Adipocyte (in vitro differentiated cells): ENCODE data around the gene KIF17.

Source experiments
- DNase-seq: peaks from one replicate; pipeline ENCODE4 v3.0.0-alpha.2; 2015; ENCODE audit warnings: low read depth
- H3K27me3 ChIP-seq: replicated peaks from 2 replicates; pipeline ENCODE4 v1.7.0; 2013; ENCODE audit warnings: mild to moderate bottlenecking, low read length, moderate library complexity; ENCODE audit not compliant: control insufficient read depth, insufficient read depth
- H3K36me3 ChIP-seq: 2 replicates; pipeline ENCODE4 v1.7.0; 2013; ENCODE audit warnings: low read length, mild to moderate bottlenecking, moderate library complexity; ENCODE audit not compliant: control insufficient read depth, insufficient read depth, severe bottlenecking
- H3K4me1 ChIP-seq: 2 replicates; pipeline ENCODE4 v1.7.0; 2013; ENCODE audit warnings: mild to moderate bottlenecking, low read length, moderate library complexity; ENCODE audit not compliant: control insufficient read depth, insufficient read depth
- H3K4me3 ChIP-seq: 2 replicates; pipeline ENCODE4 v1.7.0; 2013; ENCODE audit warnings: mild to moderate bottlenecking, low read length, moderate library complexity
- H3K9ac ChIP-seq: 2 replicates; pipeline ENCODE4 v1.7.0; 2013; ENCODE audit warnings: mild to moderate bottlenecking, low read length, moderate library complexity
- H3K9me3 ChIP-seq: 2 replicates; pipeline ENCODE4 v1.7.0; 2013; ENCODE audit warnings: mild to moderate bottlenecking, low read length, moderate library complexity; ENCODE audit not compliant: control insufficient read depth

Gene KIF17

GRCh38 chr1:20648946-20649345 is 68.9 kb downstream of the KIF17 start:
- peaks cover 81% of the 10 kb centered on the region for H3K36me3 ChIP-seq

GRCh38 chr1:20648438-20648837 is 69.4 kb downstream of the KIF17 start:
- no peak overlapping the region for H3K4me3 ChIP-seq
- H3K4me1 ChIP-seq, result no peaks in the 10 kb centered on the region
- no peak overlapping the region for H3K9ac ChIP-seq
- DNase-seq, result no peak
- peaks cover 80% of the 10 kb centered on the region for H3K36me3 ChIP-seq
- H3K27me3 ChIP-seq, result no peaks in the 10 kb centered on the region
- no peaks in the 10 kb centered on the region for H3K9me3 ChIP-seq

More at GRCh38 chr1:20648946-20649345, 68.9 kb downstream of the KIF17 start:
- Histone ChIP-seq H3K9me3 (no peaks in the 10 kb centered on the region), H3K4me3 (no peak overlapping the region), H3K4me1 (no peaks in the 10 kb centered on the region), H3K27me3 (no peaks in the 10 kb centered on the region), H3K9ac (no peak overlapping the region)
- no peak for DNase-seq

GRCh38 chr1:20645414-20645813 is 72.4 kb downstream of the KIF17 start:
- H3K9ac ChIP-seq, result no peak overlapping the region
- H3K4me3 ChIP-seq, result no peak overlapping the region
- H3K36me3 ChIP-seq, result peaks cover 75% of the 10 kb centered on the region
- H3K4me1 ChIP-seq, result no peaks in the 10 kb centered on the region
- DNase-seq, result no peak
- no peaks in the 10 kb centered on the region for H3K9me3 ChIP-seq
- no peaks in the 10 kb centered on the region for H3K27me3 ChIP-seq

GRCh38 chr1:20644416-20644815 is 73.4 kb downstream of the KIF17 start:
- peaks cover 74% of the 10 kb centered on the region for H3K36me3 ChIP-seq
- DNase-seq, result no peak

GRCh38 chr1:20643080-20643479 is 74.7 kb downstream of the KIF17 start:
- no peak for DNase-seq
- H3K27me3 ChIP-seq, result no peaks in the 10 kb centered on the region

More at GRCh38 chr1:20644416-20644815, 73.4 kb downstream of the KIF17 start:
- Histone ChIP-seq H3K9ac (no peak overlapping the region), H3K4me3 (no peak overlapping the region), H3K9me3 (no peaks in the 10 kb centered on the region), H3K27me3 (no peaks in the 10 kb centered on the region), H3K4me1 (no peaks in the 10 kb centered on the region)

GRCh38 chr1:20641975-20642374 is 75.8 kb downstream of the KIF17 start:
- no peaks in the 10 kb centered on the region for H3K9me3 ChIP-seq
- no peaks in the 10 kb centered on the region for H3K27me3 ChIP-seq
- no peak overlapping the region for H3K4me3 ChIP-seq
- H3K4me1 ChIP-seq, result no peaks in the 10 kb centered on the region
- no peak for DNase-seq
- H3K36me3 ChIP-seq, result peaks cover 79% of the 10 kb centered on the region
- H3K9ac ChIP-seq, result no peak overlapping the region

More at GRCh38 chr1:20643080-20643479, 74.7 kb downstream of the KIF17 start:
- Histone ChIP-seq H3K36me3 (peaks cover 74% of the 10 kb centered on the region), H3K4me3 (no peak overlapping the region), H3K9me3 (no peaks in the 10 kb centered on the region), H3K9ac (no peak overlapping the region), H3K4me1 (no peaks in the 10 kb centered on the region)

- H3K27me3 ChIP-seq, result no peaks in the 10 kb centered on the region
- no peaks in the 10 kb centered on the region for H3K4me1 ChIP-seq
- no peak overlapping the region for H3K4me3 ChIP-seq
- H3K9ac ChIP-seq, result no peak overlapping the region
- no peaks in the 10 kb centered on the region for H3K9me3 ChIP-seq
- DNase-seq, result peak; percentile 82
- H3K36me3 ChIP-seq, result peaks cover 69% of the 10 kb centered on the region
These were observed 77.6 kb downstream of the KIF17 start for GRCh38 chr1:20640183-20640597.

GRCh38 chr1:20636785-20637347 is 80.9 kb downstream of the KIF17 start:
- H3K27me3 ChIP-seq, result no peaks in the 10 kb centered on the region

GRCh38 chr1:20634594-20635084 is 83.2 kb downstream of the KIF17 start:
- H3K9me3 ChIP-seq, result no peaks in the 10 kb centered on the region
- peak; percentile 34 for DNase-seq
- peaks cover 24% of the 10 kb centered on the region for H3K36me3 ChIP-seq
- H3K27me3 ChIP-seq, result no peaks in the 10 kb centered on the region
- H3K9ac ChIP-seq, result peak overlapping the region; percentile 96
- H3K4me3 ChIP-seq, result peak overlapping the region; percentile 95
- H3K4me1 ChIP-seq, result peaks cover 18% of the 10 kb centered on the region

More at GRCh38 chr1:20636785-20637347, 80.9 kb downstream of the KIF17 start:
- Histone ChIP-seq H3K4me1 (peaks cover 18% of the 10 kb centered on the region), H3K4me3 (no peak overlapping the region), H3K36me3 (peaks cover 43% of the 10 kb centered on the region), H3K9me3 (no peaks in the 10 kb centered on the region), H3K9ac (no peak overlapping the region)
- no peak for DNase-seq

- peak overlapping the region; percentile 95 for H3K4me3 ChIP-seq
- peaks cover 18% of the 10 kb centered on the region for H3K36me3 ChIP-seq
- peaks cover 18% of the 10 kb centered on the region for H3K4me1 ChIP-seq
- peak overlapping the region; percentile 96 for H3K9ac ChIP-seq
- no peaks in the 10 kb centered on the region for H3K27me3 ChIP-seq
- DNase-seq, result peak; percentile 17
- no peaks in the 10 kb centered on the region for H3K9me3 ChIP-seq
These were observed 83.7 kb downstream of the KIF17 start for GRCh38 chr1:20634065-20634593.

- peak; percentile 86 for DNase-seq
- H3K9me3 ChIP-seq, result no peaks in the 10 kb centered on the region
- peak within 1 kb of the TSS; percentile 96 for H3K9ac ChIP-seq
- H3K36me3 ChIP-seq, result peaks cover 11% of the 10 kb centered on the region
- H3K4me1 ChIP-seq, result peaks cover 18% of the 10 kb centered on the region
- no peaks in the 10 kb centered on the region for H3K27me3 ChIP-seq
- peak within 1 kb of the TSS; percentile 95 for H3K4me3 ChIP-seq
These were observed 84.4 kb downstream of the KIF17 start, which contains the start of gene PINK1 for GRCh38 chr1:20633190-20634064. PINK1 (plus strand) TSS chr1:20633458; CDS start chr1:20633549, 91 bp downstream.
